Effector memory CD8-positive, alpha-beta T cell (primary cell): Measurements from ENCODE around the gene CYP4F8.
"Not testable (repeated sequence)": the region's sequence is repeated elsewhere in the genome, so short reads cannot be mapped to it uniquely, and the experiment has no call there.

Source experiments
- ATAC-seq: fragments of 150-1000 bp; cut with Tn5 transposase; replicated peaks from 2 replicates; pipeline ENCODE4 v1.10.0; 2021; ENCODE audit warnings: mild to moderate bottlenecking, moderate library complexity
- DNase-seq, 3 experiments: peaks; one replicate each; pipeline ENCODE4 v3.0.0; 2021
- H3K27ac Mint-ChIP-seq, 2 donors: one replicate each; pipeline ENCODE4 v1.8.0; 2022; ENCODE audit warnings: mild to moderate bottlenecking in 2 of 2, mixed read lengths in 2 of 2, moderate library complexity in 2 of 2
- H3K27me3 Mint-ChIP-seq, 2 donors: one replicate each; pipeline ENCODE4 v1.8.0; 2022; ENCODE audit warnings: mixed read lengths in 2 of 2
- H3K36me3 Mint-ChIP-seq: one replicate; pipeline ENCODE4 v1.8.0; 2022; ENCODE audit warnings: mild to moderate bottlenecking, moderate library complexity, mixed read lengths; ENCODE audit not compliant: insufficient read depth
- H3K4me1 Mint-ChIP-seq, 2 donors: one replicate each; pipeline ENCODE4 v1.8.0; 2022; ENCODE audit warnings: low read depth in 2 of 2, mixed read lengths in 2 of 2
- H3K4me3 Mint-ChIP-seq, 2 donors: one replicate each; pipeline ENCODE4 v1.8.0; 2022; ENCODE audit warnings: mild to moderate bottlenecking in 2 of 2, mixed read lengths in 2 of 2, moderate library complexity in 2 of 2
- H3K9me3 Mint-ChIP-seq, 2 donors: one replicate each; pipeline ENCODE4 v1.8.0; 2022; ENCODE audit warnings: mixed read lengths in 2 of 2

Gene CYP4F8

DNA sequence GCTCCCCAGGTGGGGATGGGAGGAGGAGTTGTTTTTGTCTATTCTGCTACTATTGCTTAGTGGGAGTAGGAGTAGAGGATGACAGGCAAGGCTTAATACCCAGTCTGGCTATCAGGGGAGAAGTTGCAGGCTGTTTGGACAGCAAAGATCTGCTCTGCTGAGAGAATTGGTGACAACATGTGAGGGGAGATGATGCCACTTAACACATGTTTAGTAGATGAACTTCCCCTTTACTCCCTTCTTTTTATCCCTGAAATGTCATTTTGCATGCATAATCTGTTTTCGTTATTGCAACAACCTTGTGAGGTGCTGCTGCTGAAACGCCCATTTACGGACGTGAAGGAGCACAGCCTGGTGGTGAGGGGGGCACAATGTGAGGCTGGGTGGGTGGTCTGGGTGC lies 54.9 kb downstream of the CYP4F8 start:
- no peak overlapping the region for H3K4me3 Mint-ChIP-seq

DNA sequence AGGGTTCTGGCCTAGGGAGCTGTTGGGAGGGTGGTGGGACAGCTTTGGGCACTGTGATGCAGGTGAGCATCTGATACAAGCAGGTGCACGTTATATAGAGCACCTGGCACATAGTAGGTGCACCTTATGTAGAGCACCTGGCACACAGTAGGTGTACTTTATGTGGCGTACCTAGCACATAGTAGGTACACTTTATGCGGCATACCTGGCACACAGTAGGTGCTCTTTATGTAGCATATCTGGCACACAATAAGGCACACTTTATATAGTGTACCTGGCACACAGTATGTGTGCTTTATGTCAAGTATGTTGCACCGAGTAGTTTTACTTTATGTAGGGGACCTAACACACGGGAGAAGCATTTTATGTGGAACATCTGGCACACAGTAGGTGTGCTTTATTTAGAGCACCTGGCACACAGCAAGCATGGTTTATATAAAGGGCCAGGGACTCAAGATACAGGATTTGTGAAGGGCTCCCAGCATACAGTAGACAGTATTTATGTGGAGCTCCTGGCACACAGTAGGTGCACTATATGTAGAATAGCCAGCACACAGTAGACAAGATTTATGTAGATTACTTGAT lies 56.3 kb downstream of the CYP4F8 start:
- Mint-ChIP-seq H3K27me3 (no peaks in the 10 kb centered on the region), H3K4me3 (no peak overlapping the region), H3K4me1 (peaks cover 7 to 9% of the 10 kb centered on the region in 2 donors), H3K9me3 (no peaks in the 10 kb centered on the region), H3K27ac (no peak overlapping the region), H3K36me3 (no peaks in the 10 kb centered on the region)
- no peak for DNase-seq
- ATAC-seq: no peak

More for the DNA sequence above, 54.9 kb downstream of the CYP4F8 start:
- H3K9me3 Mint-ChIP-seq: no peaks in the 10 kb centered on the region
- H3K27me3 Mint-ChIP-seq: no peaks in the 10 kb centered on the region
- DNase-seq (no peak), ATAC-seq (no peak)
- H3K4me1 Mint-ChIP-seq: peaks cover 7 to 9% of the 10 kb centered on the region in 2 donors
- no peaks in the 10 kb centered on the region for H3K36me3 Mint-ChIP-seq
- H3K27ac Mint-ChIP-seq: no peak overlapping the region

DNA sequence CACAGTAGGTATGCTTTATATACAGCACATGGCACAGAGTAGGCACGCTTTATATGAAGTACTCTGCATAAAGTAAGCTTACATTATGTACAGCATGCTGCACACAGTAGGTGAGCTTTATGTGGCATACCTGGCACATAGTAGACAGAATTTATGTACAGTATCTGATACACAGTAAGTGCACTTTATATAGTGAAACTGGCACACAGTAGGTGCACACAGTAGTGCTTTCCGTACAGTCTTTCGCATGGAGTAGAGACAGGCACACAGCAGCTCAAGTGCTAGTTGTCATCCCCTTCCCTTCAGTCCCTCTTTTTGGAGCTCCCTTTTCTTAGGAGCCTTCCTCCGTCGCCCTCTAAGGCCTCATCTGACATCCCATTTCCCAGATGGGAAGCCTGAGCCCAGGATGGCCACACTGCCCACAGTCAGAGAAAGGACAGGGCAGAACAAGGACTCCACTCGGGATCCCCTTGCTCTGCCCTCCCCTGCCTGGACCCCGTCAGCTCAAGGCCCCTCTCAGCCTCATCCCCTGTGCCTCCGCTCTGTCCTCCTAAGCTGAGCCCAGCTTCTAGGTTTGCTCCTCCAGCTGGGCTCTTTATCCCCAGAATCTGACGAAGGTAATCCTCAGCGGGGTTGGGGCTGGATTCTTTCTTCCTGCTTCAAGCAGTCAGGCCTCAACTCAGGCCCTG lies 57.0 kb downstream of the CYP4F8 start:
- H3K27ac Mint-ChIP-seq: peak overlapping the region; percentile 58 to 74
- ATAC-seq: no peak

DNA sequence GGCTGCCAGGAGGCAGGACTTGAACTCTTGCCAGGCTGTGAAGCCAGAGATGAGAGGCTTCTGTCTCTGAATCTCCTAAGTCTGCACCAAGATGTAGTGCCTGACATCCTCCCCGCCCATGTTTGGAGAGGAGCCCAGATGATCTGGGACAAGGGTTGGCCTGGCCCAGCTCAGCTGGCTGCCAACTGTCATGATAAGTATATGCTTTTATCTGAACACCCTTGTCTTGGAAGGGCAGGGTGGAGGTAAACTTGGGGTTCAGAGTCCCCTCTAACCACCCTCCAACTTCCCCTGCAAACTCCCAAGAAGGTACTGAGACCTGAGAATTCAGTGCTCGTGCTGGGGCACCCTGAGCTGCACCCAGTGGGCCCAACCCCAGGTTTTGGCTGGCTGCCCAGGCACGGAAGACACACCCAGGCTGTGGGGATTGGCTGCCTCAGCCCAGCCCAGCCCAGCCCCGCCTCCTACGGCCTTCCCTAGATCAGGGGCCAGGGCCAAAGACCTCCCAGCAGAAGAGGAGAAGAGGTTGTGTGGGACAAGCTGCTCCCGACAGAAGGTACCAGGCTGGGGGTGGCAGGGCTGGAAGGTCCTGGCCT lies 57.7 kb downstream of the CYP4F8 start, which contains the start of gene CYP4F12:
Gene CYP4F12, plus strand, starts transcription at position 508 of the 596 bp plus-strand sequence. CDS start 443 bp downstream, outside the sequence.
- H3K9me3 Mint-ChIP-seq: no peaks in the 10 kb centered on the region
- peak; percentile 48 for ATAC-seq
- peak within 1 kb of the TSS; percentile 58 to 74 for H3K27ac Mint-ChIP-seq
- no peaks in the 10 kb centered on the region for H3K36me3 Mint-ChIP-seq
- DNase-seq: peak in 1 of 3 experiments; percentile 23
- H3K4me3 Mint-ChIP-seq: peak within 1 kb of the TSS in 1 of 2 donors; percentile 17
- H3K27me3 Mint-ChIP-seq: peaks cover 0 to 1% of the 10 kb centered on the region in 2 donors
- H3K4me1 Mint-ChIP-seq: peaks cover 7 to 9% of the 10 kb centered on the region in 2 donors

More for the DNA sequence above, 57.0 kb downstream of the CYP4F8 start:
- Mint-ChIP-seq H3K36me3 (no peaks in the 10 kb centered on the region), H3K27me3 (no peaks in the 10 kb centered on the region), H3K4me1 (peaks cover 7 to 9% of the 10 kb centered on the region in 2 donors), H3K4me3 (no peak overlapping the region), H3K9me3 (no peaks in the 10 kb centered on the region)
- no peak for DNase-seq

DNA sequence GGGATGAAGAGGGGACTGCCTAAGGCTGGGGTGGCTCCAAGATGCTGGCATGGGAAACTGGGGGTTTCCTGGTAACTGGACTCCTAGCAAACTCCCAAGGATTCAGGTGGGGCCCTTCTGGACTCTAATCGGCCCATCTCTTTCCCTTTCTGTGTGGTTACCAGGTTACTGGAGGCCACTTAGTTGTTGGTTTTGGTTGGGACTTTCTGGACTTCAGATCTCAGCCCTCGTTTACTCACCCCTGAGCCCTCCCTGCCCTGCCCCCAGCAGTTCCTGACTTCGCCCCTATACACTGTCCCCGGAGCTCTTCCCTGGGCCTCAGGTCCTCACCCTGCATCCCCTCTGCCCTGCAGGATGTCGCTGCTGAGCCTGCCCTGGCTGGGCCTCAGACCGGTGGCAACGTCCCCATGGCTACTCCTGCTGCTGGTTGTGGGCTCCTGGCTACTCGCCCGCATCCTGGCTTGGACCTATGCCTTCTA lies 58.2 kb downstream of the CYP4F8 start:
- Mint-ChIP-seq H3K27ac (peak overlapping the region; percentile 58 to 74), H3K4me3 (peak overlapping the region in 1 of 2 donors; percentile 17), H3K36me3 (no peaks in the 10 kb centered on the region), H3K4me1 (peaks cover 7 to 9% of the 10 kb centered on the region in 2 donors), H3K9me3 (peaks cover 0 to 2% of the 10 kb centered on the region in 2 donors), H3K27me3 (peaks cover 0 to 6% of the 10 kb centered on the region in 2 donors)
- DNase-seq: no peak
- ATAC-seq: peak; percentile 67

DNA sequence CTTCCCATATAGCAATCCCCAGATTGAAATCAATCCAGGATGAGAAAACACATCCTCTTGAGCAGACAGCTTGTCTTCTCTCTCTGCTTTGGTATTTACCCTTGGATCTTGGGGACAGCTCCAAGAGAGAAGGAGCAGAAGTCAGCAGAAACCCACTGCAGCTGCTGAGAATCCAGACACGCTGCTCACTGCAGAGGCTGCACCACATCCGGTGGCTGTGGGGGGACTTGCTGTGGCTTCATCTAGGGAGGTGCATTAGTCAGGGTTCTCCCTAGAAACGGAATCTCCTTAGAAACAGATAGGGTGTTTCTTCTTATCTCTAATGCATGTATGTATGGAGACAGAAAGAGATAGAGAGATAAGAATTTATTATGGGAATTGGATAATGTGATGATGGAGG lies 60.5 kb downstream of the CYP4F8 start:
- Mint-ChIP-seq H3K36me3 (no peaks in the 10 kb centered on the region), H3K27me3 (peaks cover 6% of the 10 kb centered on the region in 2 donors), H3K27ac (no peak overlapping the region), H3K4me1 (peaks cover 7 to 9% of the 10 kb centered on the region in 2 donors), H3K4me3 (no peak overlapping the region), H3K9me3 (peaks cover 0 to 2% of the 10 kb centered on the region in 2 donors)
- DNase-seq (no peak), ATAC-seq (no peak)

DNA sequence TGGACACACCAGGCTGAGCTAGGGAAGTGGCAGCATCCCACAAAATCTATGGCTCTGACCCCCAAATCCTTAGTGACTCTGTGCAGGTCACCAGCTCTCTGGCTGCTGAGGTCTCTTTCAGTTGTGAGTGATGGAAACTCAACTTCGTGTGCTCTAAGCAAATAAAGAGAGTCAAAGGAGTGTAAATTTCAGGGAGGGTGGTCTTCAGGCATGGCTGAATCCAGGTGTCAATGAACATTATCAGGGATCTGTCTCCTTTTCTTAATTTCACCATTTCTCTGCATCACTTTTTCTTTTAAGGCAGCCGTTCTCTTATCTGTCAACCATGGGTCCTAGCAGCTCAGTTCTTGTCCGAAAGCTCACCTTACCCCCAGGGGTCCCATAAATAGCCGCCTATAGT lies 64.1 kb downstream of the CYP4F8 start:
- no peak for DNase-seq
- H3K4me1 Mint-ChIP-seq: no peaks in the 10 kb centered on the region
- peaks cover 27 to 34% of the 10 kb centered on the region in 2 donors for H3K27me3 Mint-ChIP-seq
- H3K4me3 Mint-ChIP-seq: no peak overlapping the region
- H3K9me3 Mint-ChIP-seq: peaks cover 0 to 2% of the 10 kb centered on the region in 2 donors
- no peak for ATAC-seq
- H3K27ac Mint-ChIP-seq: no peak overlapping the region
- H3K36me3 Mint-ChIP-seq: no peaks in the 10 kb centered on the region

DNA sequence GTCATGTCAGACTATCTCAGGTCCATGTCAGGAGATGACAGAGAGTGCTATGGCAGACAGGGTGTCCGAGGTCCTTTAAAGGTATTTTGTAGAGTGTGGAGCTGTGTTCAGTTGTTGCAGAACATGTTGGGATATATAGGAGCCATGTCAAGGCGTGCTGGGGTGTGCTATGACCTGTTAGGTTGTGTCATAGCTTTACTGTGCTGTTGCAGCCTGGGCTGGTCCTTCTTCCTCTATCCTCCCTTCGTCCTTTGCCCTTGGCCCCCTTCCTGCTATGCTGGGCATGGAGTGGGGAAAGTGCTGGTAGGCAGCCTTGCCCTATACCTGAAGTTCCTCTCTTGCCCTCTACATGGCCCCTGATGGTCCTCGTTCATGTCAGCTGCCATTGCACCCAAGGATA lies 64.8 kb downstream of the CYP4F8 start:
- ATAC-seq, H3K4me3 Mint-ChIP-seq, H3K4me1 Mint-ChIP-seq, DNase-seq, H3K9me3 Mint-ChIP-seq, H3K27ac Mint-ChIP-seq, H3K36me3 Mint-ChIP-seq: not testable (repeated sequence)
- H3K27me3 Mint-ChIP-seq: peaks cover 35 to 42% of the 10 kb centered on the region in 2 donors
